GM21390 (cell line): ENCODE results near the gene TMEM59.
"Not testable (repeated sequence)": the region's sequence is repeated elsewhere in the genome, so short reads cannot be mapped to it uniquely, and the experiment has no call there.

Source experiments
- ATAC-seq: cut with Tn5 transposase; IDR thresholded peaks from one replicate; pipeline ENCODE4 v1.9.1; 2021; ENCODE audit not compliant: unreplicated experiment

TMEM59 gene

DNA sequence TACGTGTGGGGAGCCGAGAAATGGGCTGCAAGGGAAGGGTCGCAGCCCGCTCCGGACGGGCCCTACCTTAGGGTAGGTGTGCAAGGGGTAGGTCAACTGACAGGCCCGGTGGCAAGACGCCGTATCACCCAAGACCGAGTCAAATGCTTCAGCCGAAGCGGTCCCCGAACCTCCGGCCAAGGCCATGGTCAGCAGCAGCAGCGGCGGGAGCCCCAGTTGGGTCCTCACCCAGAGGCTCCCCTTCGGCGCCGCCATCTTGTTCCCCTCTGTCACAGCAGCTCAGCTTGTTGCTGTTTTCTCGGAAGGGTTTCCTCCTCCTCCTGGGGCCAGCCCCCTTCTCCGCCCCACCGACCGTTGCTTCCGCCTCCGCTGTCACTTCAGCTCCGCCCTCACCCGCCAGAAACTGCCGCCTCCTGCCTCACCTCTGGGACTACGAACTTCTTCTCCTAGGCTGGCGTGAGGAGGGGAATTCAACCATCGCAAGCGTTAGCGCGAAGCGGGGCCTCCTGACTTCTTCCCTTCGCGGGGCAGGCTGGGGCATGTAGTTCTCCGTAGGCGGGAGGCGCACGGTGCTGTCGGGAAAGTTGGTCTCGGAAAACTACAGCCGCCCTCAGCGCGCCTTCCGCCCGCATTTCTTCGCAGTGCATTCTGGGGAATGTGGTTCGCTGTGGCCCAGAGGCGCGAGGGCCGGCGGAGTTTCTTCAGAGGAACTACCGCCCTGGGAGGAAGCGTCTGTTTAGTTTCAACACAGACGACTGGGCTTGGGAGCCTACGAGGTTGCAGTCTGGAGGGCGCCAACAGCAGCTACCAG, at the start of gene TMEM59, which contains the start of gene TCEANC2:
Gene TMEM59, minus strand, starts transcription at position 271 of the 811 bp plus-strand sequence. Its CDS starts 16 bp downstream, at position 255.
Gene TCEANC2, plus strand, starts transcription at position 675 of the 811 bp plus-strand sequence. CDS start 815 bp downstream, outside the sequence.
- ATAC-seq, result peak; percentile 88

DNA sequence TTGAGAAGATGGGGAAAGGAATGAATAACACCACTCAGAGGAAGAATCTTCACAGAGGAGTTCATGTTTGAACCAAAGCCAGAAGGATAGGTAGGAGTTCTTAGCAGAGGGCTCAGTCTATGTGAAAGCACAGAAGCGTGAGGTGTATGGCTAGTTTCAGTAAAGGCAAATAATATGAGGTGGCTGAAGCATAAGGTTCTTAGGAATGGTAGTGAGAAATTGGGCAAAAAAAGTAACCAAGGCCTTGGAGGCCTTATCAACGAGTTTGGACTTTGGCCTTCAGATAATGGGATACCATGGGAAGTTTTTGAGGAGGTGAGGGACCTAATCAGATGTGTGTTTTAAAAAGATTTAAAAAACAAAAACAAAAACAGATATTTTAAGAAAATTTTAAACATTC, 47.5 kb upstream of the TMEM59 start:
- no peak for ATAC-seq

GRCh38 chr1:54099061-54099610, 46.1 kb upstream of the TMEM59 start:
- no peak for ATAC-seq

GRCh38 chr1:54096877-54097240, 43.9 kb upstream of the TMEM59 start:
- no peak for ATAC-seq

- ATAC-seq, result no peak
These were observed 43.3 kb upstream of the TMEM59 start for GRCh38 chr1:54096227-54096876.

DNA sequence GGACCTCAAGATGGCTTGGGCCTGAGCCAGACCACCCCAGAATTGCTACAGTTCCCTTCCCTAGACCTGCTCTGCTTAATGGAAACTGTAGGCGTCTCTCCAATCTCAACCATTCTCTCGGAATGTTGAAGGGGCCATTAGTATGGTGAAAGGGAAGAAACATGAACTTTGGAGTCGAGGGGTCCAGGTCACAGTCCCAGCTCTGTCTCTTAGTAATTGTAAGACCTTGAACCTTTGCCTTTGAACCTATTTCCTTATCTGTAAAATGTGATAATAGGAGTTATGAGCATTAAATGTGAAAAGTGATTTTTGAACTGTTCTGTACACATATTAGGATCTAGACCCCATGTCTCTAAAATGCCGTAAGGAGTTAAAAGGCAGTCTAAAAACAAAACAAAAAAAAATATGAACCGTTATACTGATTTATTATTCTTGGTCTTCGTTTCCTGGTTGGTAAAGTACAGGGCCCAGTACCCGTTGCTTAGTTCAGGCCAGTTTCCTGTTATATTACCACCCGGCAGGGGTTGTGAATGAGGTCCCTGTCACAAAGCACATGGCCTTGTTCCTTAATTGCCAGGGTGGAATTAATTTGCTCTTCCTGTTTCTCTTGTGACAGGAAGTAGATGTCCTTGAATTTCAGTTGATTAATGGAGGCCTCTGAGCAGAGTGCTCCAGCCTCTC, 42.7 kb upstream of the TMEM59 start:
- ATAC-seq, result no peak

DNA sequence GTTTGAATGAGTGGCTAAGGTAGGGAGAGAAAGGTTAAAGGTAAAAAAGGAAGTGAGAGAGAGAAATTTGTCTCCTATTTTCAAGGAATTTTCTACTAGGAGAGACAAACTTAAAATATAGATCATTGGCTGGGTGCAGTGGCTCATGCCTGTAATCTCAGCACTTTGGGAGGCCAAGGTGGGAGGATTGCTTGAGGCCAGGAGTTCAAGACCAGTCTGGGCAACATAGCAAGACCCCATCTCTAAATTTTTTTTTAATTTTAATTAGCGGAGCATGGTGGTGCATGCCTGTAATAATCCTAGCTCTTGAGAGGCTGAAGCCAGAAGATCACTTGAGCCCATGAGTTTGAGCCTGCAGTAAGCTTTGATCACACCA, 41.7 kb upstream of the TMEM59 start:
- ATAC-seq, result not testable (repeated sequence)

DNA sequence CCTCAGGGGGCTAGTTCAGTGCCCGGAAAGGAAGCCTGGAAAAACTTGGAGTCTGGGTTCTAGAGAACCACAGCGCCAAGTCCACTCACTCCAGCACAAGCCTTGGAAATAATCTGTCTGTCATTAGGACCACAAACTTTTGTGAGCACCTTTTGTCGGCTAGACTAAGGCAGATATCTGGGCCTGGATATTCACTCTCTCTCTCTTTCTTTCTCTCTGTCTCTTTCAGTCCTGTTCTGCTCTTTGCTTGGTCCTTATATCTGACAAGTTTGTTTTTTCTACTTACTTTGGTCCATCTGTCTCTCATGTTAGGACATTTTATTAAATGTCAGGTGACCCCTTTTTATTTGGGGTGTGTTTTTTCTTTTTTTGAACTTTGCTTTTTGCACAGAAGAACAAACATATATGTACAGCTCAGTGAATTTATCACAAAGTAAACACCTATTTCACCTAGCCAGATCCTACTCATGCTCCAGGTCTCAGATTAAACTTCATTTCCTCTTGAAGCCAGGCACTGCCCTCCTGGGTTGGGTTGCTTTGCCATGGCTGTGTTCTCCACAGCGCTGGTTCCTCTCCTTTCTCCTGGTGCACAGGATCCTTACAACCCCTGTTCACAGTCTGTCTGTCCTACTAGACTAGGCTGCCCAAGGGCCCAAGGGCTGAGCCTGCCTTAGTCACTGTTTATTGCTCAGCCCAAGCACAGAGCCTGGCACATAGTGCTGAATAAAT, 41.2 kb upstream of the TMEM59 start:
- no peak for ATAC-seq

GRCh38 chr1:54091666-54092065, 38.7 kb upstream of the TMEM59 start:
- no peak for ATAC-seq

GRCh38 chr1:54088385-54088784, 35.4 kb upstream of the TMEM59 start:
- ATAC-seq, result no peak

DNA sequence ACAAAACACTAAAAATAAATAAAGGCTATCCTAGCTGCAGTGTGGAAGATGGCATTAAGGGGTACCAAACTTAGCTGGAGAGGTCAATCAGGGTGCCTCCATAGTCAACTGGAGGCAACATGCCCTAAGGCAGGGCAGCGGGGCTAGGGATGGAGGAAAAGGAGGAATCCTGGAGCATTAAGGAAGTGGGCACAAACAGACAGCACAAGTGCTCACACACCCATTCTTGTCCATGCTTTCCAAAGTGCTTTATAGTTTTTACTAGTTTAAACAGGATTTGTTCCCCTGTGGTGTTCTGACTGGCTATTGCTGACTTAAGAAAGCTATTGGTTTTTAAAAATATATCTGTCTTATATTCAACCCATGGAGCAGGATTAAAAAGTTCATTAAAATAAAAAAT, 33.8 kb upstream of the TMEM59 start:
- ATAC-seq, result no peak

GRCh38 chr1:54084794-54085193, 31.8 kb upstream of the TMEM59 start:
- no peak for ATAC-seq

DNA sequence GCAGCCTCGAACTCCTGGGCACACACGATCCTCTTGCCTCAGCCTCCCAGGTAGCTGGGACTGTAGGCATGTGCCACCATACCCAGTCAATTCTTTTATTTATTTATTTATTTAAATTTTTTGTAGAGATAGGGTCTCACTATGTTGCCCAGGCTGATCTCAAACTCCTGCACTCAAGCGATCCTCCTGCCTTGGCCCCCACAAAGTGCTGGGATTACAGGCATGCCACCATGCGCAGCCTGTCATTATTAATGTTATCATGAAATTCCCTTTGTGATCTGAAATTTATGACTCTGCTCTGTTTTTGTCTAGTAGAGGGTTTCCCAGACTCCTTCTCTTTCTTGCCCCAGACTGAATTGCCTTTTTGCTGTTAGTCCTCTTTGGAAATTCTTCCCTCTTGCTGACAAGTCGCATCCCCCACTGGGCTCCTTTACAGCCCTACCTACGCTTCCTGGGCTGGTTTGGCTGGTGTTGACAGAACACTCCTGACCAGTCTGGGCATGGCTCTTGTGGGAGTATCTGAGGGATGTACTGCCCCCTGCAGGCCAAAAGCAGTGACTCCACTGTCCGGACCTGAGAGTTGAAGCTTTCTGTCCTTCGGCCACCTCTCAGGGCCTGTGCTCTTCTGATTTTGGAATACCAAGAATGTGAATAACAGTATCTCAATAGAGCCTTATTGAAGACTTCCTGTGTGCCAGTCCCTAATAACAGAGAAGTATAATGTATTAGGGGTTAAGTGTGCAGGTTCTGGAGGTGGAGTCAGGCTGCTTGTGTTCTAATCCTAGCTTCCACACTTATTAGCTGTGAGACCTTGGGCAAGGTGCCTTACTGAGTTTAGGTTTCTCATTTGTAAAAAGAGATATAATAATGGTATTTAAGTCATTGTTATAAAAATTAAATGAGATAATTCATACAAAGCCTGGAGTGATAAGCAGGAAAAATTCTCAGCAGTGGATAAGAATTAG, 28.6 kb upstream of the TMEM59 start:
- ATAC-seq, result peak; percentile 71

- no peak for ATAC-seq
These were observed 27.6 kb upstream of the TMEM59 start for GRCh38 chr1:54080598-54081049.

GRCh38 chr1:54077359-54077758, 24.4 kb upstream of the TMEM59 start:
- no peak for ATAC-seq

GRCh38 chr1:54070171-54070837, 17.3 kb upstream of the TMEM59 start:
- peak; percentile 72 for ATAC-seq

DNA sequence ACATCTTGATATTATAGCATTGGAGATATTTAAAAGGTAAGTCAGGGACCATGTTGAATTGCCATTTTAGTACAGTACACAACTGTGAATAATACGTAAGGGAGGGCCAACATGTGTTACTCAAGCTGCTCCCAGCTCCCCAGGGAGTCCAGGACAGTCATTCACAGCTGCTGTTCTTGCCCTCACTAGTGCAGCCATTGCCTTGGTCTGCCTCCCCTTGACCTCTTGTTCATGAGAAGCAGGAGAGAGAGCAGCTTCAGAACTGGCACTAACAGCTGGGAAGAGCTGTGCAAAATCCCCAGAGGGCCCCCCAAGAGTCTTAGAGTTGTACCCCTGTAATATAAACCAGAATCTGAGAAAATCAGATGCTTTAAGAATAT, 16.8 kb upstream of the TMEM59 start:
- peak; percentile 21 for ATAC-seq

DNA sequence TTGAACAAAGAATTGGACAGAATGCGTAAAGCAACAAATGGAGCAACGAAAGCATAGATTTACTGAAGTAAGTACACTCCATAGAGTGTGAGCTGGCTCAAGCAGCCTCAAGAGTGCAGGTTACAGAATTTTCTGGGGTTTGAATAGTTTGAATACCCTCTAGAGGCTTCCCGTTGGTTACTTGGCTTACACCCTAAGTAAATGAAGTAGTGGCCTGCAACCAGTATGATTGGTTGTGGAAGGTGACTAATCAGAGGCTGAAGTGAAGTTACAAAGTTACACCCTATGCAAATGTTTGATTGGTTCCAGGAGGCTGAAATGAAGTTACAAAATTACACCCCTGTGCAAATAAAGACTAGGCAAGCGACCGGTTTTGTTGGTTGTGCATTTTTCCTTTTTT, 11.3 kb upstream of the TMEM59 start:
- no peak for ATAC-seq

- no peak for ATAC-seq
These were observed 1.4 kb upstream of the TMEM59 start for GRCh38 chr1:54054438-54054749.
